Trophoblast cell (in vitro differentiated cells and primary cell): Measurements from ENCODE around the gene CLCNKB.
"Not testable (repeated sequence)": the region's sequence is repeated elsewhere in the genome, so short reads cannot be mapped to it uniquely, and the experiment has no call there.

Experiments
- DNase-seq, 2 donors: peaks; one replicate each; pipeline ENCODE4 v3.0.0-alpha.2; 2016
- H2AFZ ChIP-seq: 2 replicates; pipeline ENCODE4 v1.6.1; 2013; ENCODE audit warnings: low read length, moderate library complexity, mild to moderate bottlenecking; ENCODE audit not compliant: insufficient read depth, poor library complexity
- H2AK5ac ChIP-seq: 2 replicates; pipeline ENCODE4 v1.6.1; 2013; ENCODE audit warnings: mild to moderate bottlenecking, low read length
- H2BK120ac ChIP-seq: 2 replicates; pipeline ENCODE4 v1.6.1; 2013; ENCODE audit warnings: low read length, mild to moderate bottlenecking, moderate library complexity; ENCODE audit not compliant: insufficient read depth, poor library complexity
- H2BK12ac ChIP-seq: 2 replicates; pipeline ENCODE4 v1.6.1; 2013; ENCODE audit warnings: mild to moderate bottlenecking, low read length, moderate library complexity
- H2BK5ac ChIP-seq: 2 replicates; pipeline ENCODE4 v1.6.1; 2013; ENCODE audit warnings: low read length, low read depth, moderate library complexity, mild to moderate bottlenecking; ENCODE audit not compliant: poor library complexity
- H3K14ac ChIP-seq: 2 replicates; pipeline ENCODE4 v1.6.1; 2013; ENCODE audit warnings: mild to moderate bottlenecking, low read length
- H3K18ac ChIP-seq: 2 replicates; pipeline ENCODE4 v1.6.1; 2013; ENCODE audit warnings: mild to moderate bottlenecking, low read length
- H3K23ac ChIP-seq: 2 replicates; pipeline ENCODE4 v1.6.1; 2013; ENCODE audit warnings: low read length
- H3K27ac ChIP-seq: 2 replicates; pipeline ENCODE4 v1.5.1; 2013; ENCODE audit warnings: low read depth, mild to moderate bottlenecking, inconsistent platforms, low read length, moderate library complexity
- H3K27me3 ChIP-seq: 2 replicates; pipeline ENCODE4 v1.6.1; 2013; ENCODE audit warnings: inconsistent platforms, mild to moderate bottlenecking, low read length, moderate library complexity; ENCODE audit not compliant: insufficient read depth
- H3K36me3 ChIP-seq, 2 experiments: 1 replicate in 1 of 2; 2 replicates in 1 of 2; pipeline ENCODE4 v1.6.1; 2013; ENCODE audit warnings: low read length in 2 of 2, mild to moderate bottlenecking in 2 of 2, moderate library complexity in 1 of 2; ENCODE audit not compliant: insufficient read depth in 2 of 2, control insufficient read depth in 1 of 2
- H3K4ac ChIP-seq: 2 replicates; pipeline ENCODE4 v1.6.1; 2013; ENCODE audit warnings: low read depth, mild to moderate bottlenecking, low read length, moderate library complexity
- H3K4me1 ChIP-seq, 2 experiments: 1 replicate in 1 of 2; 2 replicates in 1 of 2; pipeline ENCODE4 v1.6.1; 2013; ENCODE audit warnings: low read length in 2 of 2, mild to moderate bottlenecking in 2 of 2, moderate library complexity in 1 of 2; ENCODE audit not compliant: insufficient read depth in 2 of 2, control insufficient read depth in 1 of 2
- H3K4me2 ChIP-seq: 2 replicates; pipeline ENCODE4 v1.6.1; 2013; ENCODE audit warnings: inconsistent platforms, mild to moderate bottlenecking, low read length, moderate library complexity
- H3K4me3 ChIP-seq: 2 replicates; pipeline ENCODE4 v1.5.1; 2013; ENCODE audit warnings: mild to moderate bottlenecking, low read depth, low read length, inconsistent platforms
- H3K79me1 ChIP-seq: one replicate; pipeline ENCODE4 v1.6.1; 2013; ENCODE audit warnings: low read length
- H3K79me2 ChIP-seq: 2 replicates; pipeline ENCODE4 v1.6.1; 2013; ENCODE audit warnings: low read length, mild to moderate bottlenecking; ENCODE audit not compliant: control insufficient read depth, insufficient read depth, poor library complexity
- H3K9ac ChIP-seq: 2 replicates; pipeline ENCODE4 v1.6.1; 2013; ENCODE audit warnings: mild to moderate bottlenecking, low read length
- H3K9me3 ChIP-seq: 2 replicates; pipeline ENCODE4 v1.6.1; 2013; ENCODE audit warnings: low read depth, mild to moderate bottlenecking, control low read depth, inconsistent platforms, low read length; ENCODE audit not compliant: insufficient read depth
- H4K12ac ChIP-seq: 2 replicates; pipeline ENCODE4 v1.6.1; 2013; ENCODE audit warnings: low read depth, mild to moderate bottlenecking, low read length, moderate library complexity
- H4K8ac ChIP-seq: 2 replicates; pipeline ENCODE4 v1.6.1; 2013; ENCODE audit warnings: low read depth, mild to moderate bottlenecking, low read length, moderate library complexity
- H4K91ac ChIP-seq: one replicate; pipeline ENCODE4 v1.6.1; 2013; ENCODE audit warnings: low read depth, mild to moderate bottlenecking, low read length, moderate library complexity
- WGBS: extraction: QIAGEN DNeasy Blood & Tissue Kit; methylation state at CpG from one replicate; pipeline ENCODE4 v1.1.7; 2013; ENCODE audit warnings: missing lambda C conversion rate; ENCODE audit not compliant: insufficient read length, insufficient coverage; ENCODE audit errors: extremely low coverage; 5-methylcytosine and 5-hydroxymethylcytosine counted together

CLCNKB gene

GRCh38 chr1:16050328-16050727 is 6.7 kb downstream of the CLCNKB start:
- no peak overlapping the region for H4K8ac ChIP-seq
- no peaks in the 10 kb centered on the region for H3K9me3 ChIP-seq
- no CpG with 5 or more reads among the region's 7 CpGs for WGBS
- H3K4me1 ChIP-seq = peaks cover 3 to 7% of the 10 kb centered on the region in 2 experiments
- no peak overlapping the region for H2BK12ac ChIP-seq
- no peaks in the 10 kb centered on the region for H3K79me2 ChIP-seq
- no peak overlapping the region for H3K18ac ChIP-seq
- no peaks in the 10 kb centered on the region for H3K27me3 ChIP-seq
- H3K14ac ChIP-seq = no peak overlapping the region
- no peak overlapping the region for H4K91ac ChIP-seq
- no peak overlapping the region for H4K12ac ChIP-seq
- no peak overlapping the region for H3K9ac ChIP-seq
- H2BK5ac ChIP-seq = no peak overlapping the region
- no peak overlapping the region for H3K23ac ChIP-seq
- H3K27ac ChIP-seq = no peak overlapping the region
- peaks cover 3% of the 10 kb centered on the region for H3K79me1 ChIP-seq
- no peak for DNase-seq
- H2AFZ ChIP-seq = no peak overlapping the region
- no peak overlapping the region for H3K4me3 ChIP-seq
- H3K4ac ChIP-seq = no peak overlapping the region
- H3K4me2 ChIP-seq = no peak overlapping the region
- H2BK120ac ChIP-seq = no peak overlapping the region
- no peaks in the 10 kb centered on the region for H3K36me3 ChIP-seq
- no peak overlapping the region for H2AK5ac ChIP-seq

- Histone ChIP-seq H2AFZ (no peak overlapping the region), H3K18ac (no peak overlapping the region), H4K8ac (no peak overlapping the region), H3K4me2 (no peak overlapping the region), H4K91ac (no peak overlapping the region), H3K27me3 (no peaks in the 10 kb centered on the region), H3K36me3 (no peaks in the 10 kb centered on the region), H3K27ac (no peak overlapping the region), H3K4me1 (peaks cover 3 to 7% of the 10 kb centered on the region in 2 experiments), H3K4ac (no peak overlapping the region), H2BK120ac (no peak overlapping the region), H2BK12ac (no peak overlapping the region), H3K14ac (no peak overlapping the region), H2AK5ac (no peak overlapping the region), H4K12ac (no peak overlapping the region), H3K4me3 (no peak overlapping the region), H2BK5ac (no peak overlapping the region), H3K79me1 (peaks cover 3% of the 10 kb centered on the region), H3K23ac (no peak overlapping the region), H3K79me2 (no peaks in the 10 kb centered on the region), H3K9ac (no peak overlapping the region), H3K9me3 (no peaks in the 10 kb centered on the region)
- WGBS = no CpG with 5 or more reads among the region's 3 CpGs
- no peak for DNase-seq
Measured at GRCh38 chr1:16051039-16051438, 7.5 kb downstream of the CLCNKB start.

GRCh38 chr1:16051949-16052348 is 8.4 kb downstream of the CLCNKB start:
- not testable (repeated sequence) for H3K79me2 ChIP-seq, H3K4me1 ChIP-seq, H3K18ac ChIP-seq, H4K91ac ChIP-seq, H2AFZ ChIP-seq, H2BK12ac ChIP-seq, H3K27me3 ChIP-seq, H3K14ac ChIP-seq, H3K9ac ChIP-seq, H2AK5ac ChIP-seq, H3K23ac ChIP-seq, H3K27ac ChIP-seq, H3K4ac ChIP-seq, H3K4me3 ChIP-seq, H3K79me1 ChIP-seq, H2BK5ac ChIP-seq, H2BK120ac ChIP-seq, H4K12ac ChIP-seq, DNase-seq, H4K8ac ChIP-seq, H3K4me2 ChIP-seq, H3K9me3 ChIP-seq, H3K36me3 ChIP-seq
- WGBS = no CpG with 5 or more reads among the region's 12 CpGs

GRCh38 chr1:16053781-16054502 is 10.4 kb downstream of the CLCNKB start:
- Histone ChIP-seq H3K4me3 (no peak overlapping the region), H3K27ac (no peak overlapping the region), H3K23ac (no peak overlapping the region), H2AK5ac (no peak overlapping the region), H3K18ac (no peak overlapping the region), H2AFZ (no peak overlapping the region), H2BK5ac (no peak overlapping the region), H3K27me3 (no peaks in the 10 kb centered on the region), H3K9ac (no peak overlapping the region), H2BK12ac (no peak overlapping the region), H4K91ac (no peak overlapping the region), H3K9me3 (no peaks in the 10 kb centered on the region), H3K14ac (no peak overlapping the region), H3K4ac (no peak overlapping the region), H3K4me2 (no peak overlapping the region), H3K79me1 (no peaks in the 10 kb centered on the region), H3K36me3 (no peaks in the 10 kb centered on the region), H3K79me2 (no peaks in the 10 kb centered on the region), H2BK120ac (no peak overlapping the region), H3K4me1 (peaks cover under 1 to 3% of the 10 kb centered on the region in 2 experiments), H4K12ac (no peak overlapping the region), H4K8ac (no peak overlapping the region)
- WGBS = no CpG with 5 or more reads among the region's 8 CpGs
- no peak for DNase-seq
